ENCODE measurements around the gene AKR1C8.
"Not testable (repeated sequence)": the region's sequence is repeated elsewhere in the genome, so short reads cannot be mapped to it uniquely, and the experiment has no call there.

Gene AKR1C8

GRCh38 chr10:5184987-5185775 is at the start of gene AKR1C8:
AKR1C8 (minus strand) TSS chr10:5185150; CDS start chr10:5185104, 46 bp downstream.
- no peak for DNase-seq

- no peak for DNase-seq
Measured at GRCh38 chr10:5234106-5234860, 49.3 kb upstream of the AKR1C8 start.

- DNase-seq, result no peak
Measured at GRCh38 chr10:5233324-5233723, 48.4 kb upstream of the AKR1C8 start.

- no peak for DNase-seq
Measured at GRCh38 chr10:5229019-5229418, 44.1 kb upstream of the AKR1C8 start.

GRCh38 chr10:5222942-5223341 is 38.0 kb upstream of the AKR1C8 start:
- not testable (repeated sequence) for DNase-seq

GRCh38 chr10:5219262-5219661 is 34.3 kb upstream of the AKR1C8 start:
- DNase-seq, result no peak

- no peak for DNase-seq
Measured at GRCh38 chr10:5216801-5217200, 31.9 kb upstream of the AKR1C8 start.

- DNase-seq, result no peak
Measured at GRCh38 chr10:5211696-5212536, 27.0 kb upstream of the AKR1C8 start.

GRCh38 chr10:5210261-5210660 is 25.3 kb upstream of the AKR1C8 start:
- not testable (repeated sequence) for DNase-seq

- DNase-seq, result not testable (repeated sequence)
Measured at GRCh38 chr10:5209776-5210175, 24.8 kb upstream of the AKR1C8 start.

- no peak for DNase-seq
Measured at GRCh38 chr10:5206799-5207198, 21.8 kb upstream of the AKR1C8 start.

- DNase-seq, result no peak
Measured at GRCh38 chr10:5199398-5199797, 14.4 kb upstream of the AKR1C8 start.

- no peak for DNase-seq
Measured at GRCh38 chr10:5198386-5198785, 13.4 kb upstream of the AKR1C8 start.

GRCh38 chr10:5196702-5197113 is 11.8 kb upstream of the AKR1C8 start, which contains the start of gene AKR1C4:
AKR1C4 (plus strand) TSS chr10:5196837; CDS start chr10:5196868, 31 bp downstream.
- DNase-seq, result no peak

- no peak for DNase-seq
Measured at GRCh38 chr10:5195727-5196374, 10.9 kb upstream of the AKR1C8 start.

GRCh38 chr10:5194431-5194830 is 9.5 kb upstream of the AKR1C8 start:
- no peak for DNase-seq

GRCh38 chr10:5188358-5188757 is 3.4 kb upstream of the AKR1C8 start:
- DNase-seq, result no peak

- no peak for DNase-seq
Measured at GRCh38 chr10:5187867-5188266, 2.9 kb upstream of the AKR1C8 start.

GRCh38 chr10:5183923-5184322 is 1.0 kb downstream of the AKR1C8 start:
- DNase-seq, result no peak

- DNase-seq, result not testable (repeated sequence)
Measured at GRCh38 chr10:5180503-5180902, 4.4 kb downstream of the AKR1C8 start.

GRCh38 chr10:5175581-5175980 is 9.4 kb downstream of the AKR1C8 start:
- not testable (repeated sequence) for DNase-seq

- no peak for DNase-seq
Measured at GRCh38 chr10:5168897-5169420, 16.0 kb downstream of the AKR1C8 start.

All from stimulated activated naive CD4-positive, alpha-beta T cell treated with Interleukin-2 at 50 U/mL for 16 hours (primary cell).